Natural killer cell (primary cell): ENCODE data around the gene ARFRP1. TPM values are rescaled to one million over a fixed set of nuclear protein-coding genes. Genes with fewer than 3 reads are reported as not detected.

Source experiments
- ATAC-seq, 3 donors: fragments of 150-1000 bp in 2 of 3; fragments of 200-7000 bp in 1 of 3; cut with Tn5 transposase; 1 replicate in 1 of 3; 2 replicates in 2 of 3; pipeline ENCODE4 v1.10.0; 2021; ENCODE audit warnings: mild to moderate bottlenecking in 2 of 3, moderate library complexity in 2 of 3
- DNase-seq, 2 donors: peaks; one replicate each; pipeline versions ENCODE4 v3.0.0 to v3.0.0-alpha.2; 2013 to 2021; ENCODE audit warnings: mixed read lengths in 1 of 2
- H3K27ac ChIP-seq: one replicate; pipeline ENCODE4 v1.5.1; 2013; ENCODE audit warnings: mild to moderate bottlenecking, low read length
- H3K27me3 ChIP-seq: one replicate; pipeline ENCODE4 v1.6.1; 2013; ENCODE audit warnings: low read length; ENCODE audit not compliant: control insufficient read depth, insufficient read depth
- H3K36me3 ChIP-seq: one replicate; pipeline ENCODE4 v1.6.1; 2013; ENCODE audit warnings: low read length; ENCODE audit not compliant: control insufficient read depth, insufficient read depth
- H3K4me1 ChIP-seq: one replicate; pipeline ENCODE4 v1.6.1; 2013; ENCODE audit warnings: low read length; ENCODE audit not compliant: control insufficient read depth, insufficient read depth
- H3K4me3 ChIP-seq: one replicate; pipeline ENCODE4 v1.5.1; 2013; ENCODE audit warnings: low read length
- H3K9me3 ChIP-seq: one replicate; pipeline ENCODE4 v1.6.1; 2013; ENCODE audit warnings: low read length; ENCODE audit not compliant: control insufficient read depth, insufficient read depth
- H3K27ac Mint-ChIP-seq, 2 donors: one replicate each; pipeline ENCODE4 v1.8.0; 2022; ENCODE audit warnings: mild to moderate bottlenecking in 2 of 2, mixed read lengths in 2 of 2, moderate library complexity in 1 of 2
- H3K27me3 Mint-ChIP-seq, 2 donors: one replicate each; pipeline ENCODE4 v1.8.0; 2022; ENCODE audit warnings: low read depth in 2 of 2, mixed read lengths in 2 of 2
- H3K36me3 Mint-ChIP-seq: one replicate; pipeline ENCODE4 v1.8.0; 2022; ENCODE audit warnings: mixed read lengths
- H3K4me1 Mint-ChIP-seq, 2 donors: one replicate each; pipeline ENCODE4 v1.8.0; 2022; ENCODE audit warnings: mixed read lengths in 2 of 2
- H3K4me3 Mint-ChIP-seq: one replicate; pipeline ENCODE4 v1.8.0; 2022; ENCODE audit warnings: mild to moderate bottlenecking, moderate library complexity, mixed read lengths
- H3K9me3 Mint-ChIP-seq, 2 donors: one replicate each; pipeline ENCODE4 v1.8.0; 2022; ENCODE audit warnings: mixed read lengths in 2 of 2
- WGBS: methylation state at CpG from one replicate; pipeline ENCODE4 v1.1.7; 2013; ENCODE audit warnings: missing lambda C conversion rate; ENCODE audit not compliant: insufficient coverage; 5-methylcytosine and 5-hydroxymethylcytosine counted together
- intact Hi-C: fragments of 100-400 bp; cut with micrococcal nuclease; formaldehyde crosslinking; loops from one replicate; pipeline ENCODE4 v1.14.2; 2022
- total RNA-seq, 4 donors: library from RNA; stranded (reverse); fragments of 120-200 nt in 1 of 4; gene quantifications; one replicate each; pipeline versions ENCODE4 v1.2.3 to v1.2.4, GENCODE V29; 2013 to 2022
- TF ChIP-seq, protein P1 (sequence below): fragments of 200-600 bp; IDR thresholded peaks from one replicate; pipeline ENCODE4 v1.8.0; 2022; ENCODE audit warnings: antibody characterized with exemption

The ARFRP1 gene
- total RNA-seq, 3 donors from 2014 or later (not counting 1 experiment from before 2014, with no cell fraction given), result 43.9 to 55.8 (median 50.6) TPM

DNA sequence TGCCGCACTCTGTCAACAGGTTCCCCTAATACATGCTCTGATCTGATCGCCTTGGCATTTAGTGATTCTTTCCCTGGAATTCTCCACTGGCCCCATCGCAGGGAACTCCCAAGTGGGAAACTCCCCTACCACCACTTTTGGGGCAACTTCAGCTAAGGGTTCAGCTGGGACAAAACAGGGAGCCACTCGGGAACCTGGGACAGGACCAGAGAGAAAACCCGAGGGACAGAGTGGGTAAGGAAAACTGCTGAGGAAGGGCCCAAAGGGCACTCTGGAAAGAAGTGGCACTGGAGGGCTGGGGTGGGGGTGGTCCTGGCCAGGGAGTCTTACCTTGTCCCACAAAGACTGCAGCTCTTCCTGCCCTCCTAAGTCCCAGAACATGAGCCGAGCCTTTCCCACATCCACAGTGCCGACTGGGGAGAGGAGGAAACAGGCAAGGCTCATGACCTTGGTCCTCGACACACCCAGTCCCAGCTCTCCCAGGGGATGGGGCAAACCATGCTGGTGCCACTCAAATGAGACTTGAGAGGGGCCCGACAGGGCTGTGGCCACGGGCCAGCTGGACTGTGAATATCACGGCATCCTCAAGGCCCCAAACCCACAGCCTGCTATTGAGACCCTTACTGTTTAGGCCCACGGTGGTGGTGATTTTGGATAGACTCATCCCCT lies 1.6 kb downstream of the ARFRP1 start:
- Histone ChIP-seq H3K27ac (no peak overlapping the region), H3K36me3 (peaks cover 27% of the 10 kb centered on the region), H3K27me3 (no peaks in the 10 kb centered on the region), H3K4me1 (peaks cover 42% of the 10 kb centered on the region), H3K9me3 (no peaks in the 10 kb centered on the region), H3K4me3 (no peak overlapping the region)
- ATAC-seq (no peak), DNase-seq (no peak)
- H3K27me3 Mint-ChIP-seq, result no peaks in the 10 kb centered on the region
- H3K36me3 Mint-ChIP-seq, result no peaks in the 10 kb centered on the region
- TF ChIP-seq, protein P1, sequence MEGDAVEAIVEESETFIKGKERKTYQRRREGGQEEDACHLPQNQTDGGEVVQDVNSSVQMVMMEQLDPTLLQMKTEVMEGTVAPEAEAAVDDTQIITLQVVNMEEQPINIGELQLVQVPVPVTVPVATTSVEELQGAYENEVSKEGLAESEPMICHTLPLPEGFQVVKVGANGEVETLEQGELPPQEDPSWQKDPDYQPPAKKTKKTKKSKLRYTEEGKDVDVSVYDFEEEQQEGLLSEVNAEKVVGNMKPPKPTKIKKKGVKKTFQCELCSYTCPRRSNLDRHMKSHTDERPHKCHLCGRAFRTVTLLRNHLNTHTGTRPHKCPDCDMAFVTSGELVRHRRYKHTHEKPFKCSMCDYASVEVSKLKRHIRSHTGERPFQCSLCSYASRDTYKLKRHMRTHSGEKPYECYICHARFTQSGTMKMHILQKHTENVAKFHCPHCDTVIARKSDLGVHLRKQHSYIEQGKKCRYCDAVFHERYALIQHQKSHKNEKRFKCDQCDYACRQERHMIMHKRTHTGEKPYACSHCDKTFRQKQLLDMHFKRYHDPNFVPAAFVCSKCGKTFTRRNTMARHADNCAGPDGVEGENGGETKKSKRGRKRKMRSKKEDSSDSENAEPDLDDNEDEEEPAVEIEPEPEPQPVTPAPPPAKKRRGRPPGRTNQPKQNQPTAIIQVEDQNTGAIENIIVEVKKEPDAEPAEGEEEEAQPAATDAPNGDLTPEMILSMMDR, result no peak
- H3K4me1 Mint-ChIP-seq, result peaks cover 28 to 42% of the 10 kb centered on the region in 2 donors
- intact Hi-C loops, result loop anchor here (5.0 kb wide), 1 partner anchor 36 kb away; no protein-coding TSS in a partner anchor
- H3K4me3 Mint-ChIP-seq, result peak overlapping the region; percentile 84
- peak overlapping the region; percentile 83 to 87 for H3K27ac Mint-ChIP-seq
- WGBS, result 94% methylated on average over 12 of the region's 12 CpGs
- no peaks in the 10 kb centered on the region for H3K9me3 Mint-ChIP-seq

DNA sequence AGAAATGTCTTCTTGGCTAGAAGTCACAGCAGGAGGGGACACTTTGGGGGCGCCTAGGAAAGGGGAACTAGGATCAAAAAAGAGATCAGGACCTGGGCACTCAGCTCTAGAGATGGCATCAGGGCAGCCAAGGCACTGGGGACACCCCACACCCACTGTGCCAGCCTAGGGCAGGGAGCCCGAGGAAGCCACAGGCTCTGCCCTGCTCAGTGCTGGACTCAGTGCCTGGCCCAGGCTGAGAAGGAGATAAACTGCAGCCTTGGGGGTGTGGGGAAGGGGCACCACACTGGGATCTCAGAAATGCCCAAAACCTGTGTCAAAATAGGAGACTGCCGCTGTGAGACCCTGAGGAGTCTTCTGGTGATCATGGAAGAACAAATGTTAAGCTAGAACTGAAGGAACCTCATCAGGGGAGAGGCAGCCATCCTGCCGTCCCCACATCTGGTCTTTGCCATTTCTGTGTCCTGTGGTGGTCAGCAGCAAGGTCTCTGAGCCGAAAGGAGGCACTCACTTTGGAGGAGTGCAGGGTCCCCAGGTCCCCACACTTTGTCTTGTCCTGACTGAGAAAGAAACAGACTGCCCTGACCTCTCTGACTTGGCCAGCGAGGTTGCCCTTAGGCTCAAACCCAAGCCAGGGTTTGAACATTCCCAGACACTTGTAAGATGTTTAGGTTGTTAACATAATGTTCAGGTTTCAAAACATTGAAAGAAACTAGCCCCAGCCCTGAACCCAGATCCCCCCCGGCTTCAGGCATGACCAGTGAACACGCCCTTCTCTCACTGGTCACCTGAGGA lies 2.3 kb downstream of the ARFRP1 start:
- H3K27ac Mint-ChIP-seq, result peak overlapping the region; percentile 83 to 87
- 97% methylated on average over 8 of the region's 8 CpGs for WGBS
- H3K9me3 Mint-ChIP-seq, result no peaks in the 10 kb centered on the region
- intact Hi-C loops, result loop anchor here (5.0 kb wide), 1 partner anchor 37 kb away; no protein-coding TSS in a partner anchor
- TF ChIP-seq, protein P1, result no peak
- Histone ChIP-seq H3K36me3 (peaks cover 25% of the 10 kb centered on the region), H3K4me1 (peaks cover 42% of the 10 kb centered on the region), H3K4me3 (no peak overlapping the region), H3K27me3 (no peaks in the 10 kb centered on the region), H3K27ac (no peak overlapping the region), H3K9me3 (no peaks in the 10 kb centered on the region)
- peaks cover 21 to 35% of the 10 kb centered on the region in 2 donors for H3K4me1 Mint-ChIP-seq
- ATAC-seq (no peak), DNase-seq (no peak)
- H3K4me3 Mint-ChIP-seq, result peak overlapping the region; percentile 45
- H3K27me3 Mint-ChIP-seq, result no peaks in the 10 kb centered on the region
- H3K36me3 Mint-ChIP-seq, result no peaks in the 10 kb centered on the region

DNA sequence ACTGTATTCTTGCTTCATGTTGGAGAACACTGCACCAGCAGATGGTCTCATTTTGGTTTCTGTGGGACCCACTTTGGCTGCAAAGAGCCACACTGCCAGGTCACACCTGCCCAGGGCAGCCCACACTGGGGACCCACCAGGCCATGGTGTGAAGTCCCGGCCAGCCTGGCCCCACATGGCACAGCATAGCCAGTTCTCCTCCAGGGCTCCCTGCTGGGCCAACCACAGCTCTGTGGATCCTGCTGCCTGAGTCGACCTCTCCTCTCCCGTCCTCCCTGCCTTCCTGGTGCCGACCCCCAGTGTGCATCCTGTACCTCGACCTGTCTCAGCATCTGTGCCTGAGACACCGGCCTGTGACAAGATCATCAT lies 3.0 kb downstream of the ARFRP1 start:
- intact Hi-C loops, result loop anchor here (5.0 kb wide), 1 partner anchor 38 kb away; no protein-coding TSS in a partner anchor

More for the DNA sequence above, 3.0 kb downstream of the ARFRP1 start:
- Mint-ChIP-seq H3K36me3 (no peaks in the 10 kb centered on the region), H3K27me3 (no peaks in the 10 kb centered on the region), H3K4me1 (peaks cover 19 to 31% of the 10 kb centered on the region in 2 donors), H3K4me3 (no peak overlapping the region), H3K27ac (peak overlapping the region in 1 of 2 donors; percentile 35), H3K9me3 (no peaks in the 10 kb centered on the region)
- Histone ChIP-seq H3K4me3 (no peak overlapping the region), H3K27ac (no peak overlapping the region), H3K9me3 (no peaks in the 10 kb centered on the region), H3K36me3 (peaks cover 24% of the 10 kb centered on the region), H3K27me3 (no peaks in the 10 kb centered on the region), H3K4me1 (peaks cover 42% of the 10 kb centered on the region)
- ATAC-seq (no peak), DNase-seq (no peak)
- TF ChIP-seq, protein P1, result no peak
- WGBS, result 90% methylated on average over 6 of the region's 6 CpGs
